Mesenchymal stem cell (in vitro differentiated cells and primary cell): ENCODE data around the gene TMEM88.

Experiments used
- DNase-seq: peaks from one replicate; pipeline ENCODE4 v3.0.0-alpha.2; 2013
- H2AFZ ChIP-seq: one replicate; pipeline ENCODE4 v1.6.1; 2013; ENCODE audit warnings: low read depth, mild to moderate bottlenecking, control low read depth, inconsistent platforms, low read length, moderate library complexity
- H2AK5ac ChIP-seq: 2 replicates; pipeline ENCODE4 v1.6.1; 2013; ENCODE audit warnings: low read length, moderate library complexity, mild to moderate bottlenecking, inconsistent platforms; ENCODE audit not compliant: severe bottlenecking
- H2BK120ac ChIP-seq: one replicate; pipeline ENCODE4 v1.6.1; 2013; ENCODE audit warnings: low read depth, mild to moderate bottlenecking, inconsistent platforms, low read length, moderate library complexity
- H2BK12ac ChIP-seq, 2 experiments: one replicate each; pipeline ENCODE4 v1.6.1; 2013; ENCODE audit warnings: inconsistent platforms in 2 of 2, low read length in 2 of 2, mild to moderate bottlenecking in 2 of 2, moderate library complexity in 2 of 2, control low read depth in 1 of 2
- H2BK15ac ChIP-seq: one replicate; pipeline ENCODE4 v1.6.1; 2013; ENCODE audit warnings: mild to moderate bottlenecking, low read depth, inconsistent platforms; ENCODE audit not compliant: poor library complexity, severe bottlenecking
- H2BK5ac ChIP-seq: 2 replicates; pipeline ENCODE4 v1.6.1; 2013; ENCODE audit warnings: low read depth, mild to moderate bottlenecking, low read length, control low read depth, inconsistent platforms; ENCODE audit not compliant: poor library complexity, severe bottlenecking
- H3K14ac ChIP-seq, 2 experiments: one replicate each; pipeline ENCODE4 v1.6.1; 2013; ENCODE audit warnings: inconsistent platforms in 2 of 2, low read length in 2 of 2, control low read depth in 1 of 2, mild to moderate bottlenecking in 1 of 2, moderate library complexity in 1 of 2
- H3K18ac ChIP-seq, 2 experiments: one replicate each; pipeline ENCODE4 v1.6.1; 2013; ENCODE audit warnings: inconsistent platforms in 2 of 2, low read length in 2 of 2, control low read depth in 1 of 2, low read depth in 1 of 2, mild to moderate bottlenecking in 1 of 2
- H3K23ac ChIP-seq, 2 experiments: one replicate each; pipeline ENCODE4 v1.6.1; 2013; ENCODE audit warnings: inconsistent platforms in 2 of 2, low read length in 2 of 2, mild to moderate bottlenecking in 2 of 2, moderate library complexity in 2 of 2, control low read depth in 1 of 2
- H3K27ac ChIP-seq: 2 replicates; pipeline ENCODE4 v1.5.1; 2013; ENCODE audit warnings: mild to moderate bottlenecking, moderate library complexity, low read length, control low read depth, inconsistent platforms; ENCODE audit not compliant: poor library complexity, severe bottlenecking
- H3K27me3 ChIP-seq, 2 experiments: 2 replicates each; pipeline versions ENCODE4 v1.6.1 to v1.7.0; 2013; ENCODE audit warnings: low read length in 2 of 2, mild to moderate bottlenecking in 2 of 2, moderate library complexity in 2 of 2, control low read depth in 1 of 2, inconsistent platforms in 1 of 2; ENCODE audit not compliant: control insufficient read depth in 1 of 2, insufficient read depth in 1 of 2
- H3K36me3 ChIP-seq, 2 experiments: 2 replicates each; pipeline versions ENCODE4 v1.6.1 to v1.7.0; 2013; ENCODE audit warnings: low read length in 2 of 2, control low read depth in 1 of 2, inconsistent platforms in 1 of 2, low read depth in 1 of 2, mild to moderate bottlenecking in 1 of 2; ENCODE audit not compliant: insufficient read depth in 2 of 2, control insufficient read depth in 1 of 2
- H3K4ac ChIP-seq, 2 experiments: one replicate each; pipeline ENCODE4 v1.6.1; 2013; ENCODE audit warnings: inconsistent platforms in 2 of 2, low read length in 2 of 2, mild to moderate bottlenecking in 2 of 2, moderate library complexity in 2 of 2, control low read depth in 1 of 2, low read depth in 1 of 2
- H3K4me1 ChIP-seq: 2 replicates; pipeline ENCODE4 v1.6.1; 2013; ENCODE audit warnings: low read depth, low read length, control low read depth; ENCODE audit not compliant: control insufficient read depth, insufficient read depth
- H3K4me2 ChIP-seq: 2 replicates; pipeline ENCODE4 v1.6.1; 2013; ENCODE audit warnings: low read length, mild to moderate bottlenecking, inconsistent platforms; ENCODE audit not compliant: poor library complexity, severe bottlenecking
- H3K4me3 ChIP-seq, 2 experiments: 2 replicates each; pipeline versions ENCODE4 v1.5.1 to v1.7.0; 2013; ENCODE audit warnings: low read length in 2 of 2, mild to moderate bottlenecking in 2 of 2, control low read depth in 1 of 2, low read depth in 1 of 2; ENCODE audit not compliant: insufficient read depth in 1 of 2
- H3K79me1 ChIP-seq: replicated peaks from 2 replicates; pipeline ENCODE4 v1.6.1; 2013; ENCODE audit warnings: mild to moderate bottlenecking, control low read depth, low read length, inconsistent platforms; ENCODE audit not compliant: poor library complexity, severe bottlenecking
- H3K9ac ChIP-seq: 2 replicates; pipeline ENCODE4 v1.7.0; 2013; ENCODE audit warnings: mild to moderate bottlenecking, low read length, moderate library complexity
- H3K9me3 ChIP-seq: 2 replicates; pipeline ENCODE4 v1.7.0; 2013; ENCODE audit warnings: mild to moderate bottlenecking, low read length; ENCODE audit not compliant: control insufficient read depth
- H4K8ac ChIP-seq: one replicate; pipeline ENCODE4 v1.6.1; 2013; ENCODE audit warnings: inconsistent platforms, mild to moderate bottlenecking, low read length, moderate library complexity
- H4K91ac ChIP-seq: one replicate; pipeline ENCODE4 v1.6.1; 2013; ENCODE audit warnings: mild to moderate bottlenecking, low read length, inconsistent platforms
- WGBS: methylation state at CpG from one replicate; pipeline ENCODE4 v1.1.7; 2013; ENCODE audit warnings: mixed read lengths; 5-methylcytosine and 5-hydroxymethylcytosine counted together

TMEM88 gene

DNA sequence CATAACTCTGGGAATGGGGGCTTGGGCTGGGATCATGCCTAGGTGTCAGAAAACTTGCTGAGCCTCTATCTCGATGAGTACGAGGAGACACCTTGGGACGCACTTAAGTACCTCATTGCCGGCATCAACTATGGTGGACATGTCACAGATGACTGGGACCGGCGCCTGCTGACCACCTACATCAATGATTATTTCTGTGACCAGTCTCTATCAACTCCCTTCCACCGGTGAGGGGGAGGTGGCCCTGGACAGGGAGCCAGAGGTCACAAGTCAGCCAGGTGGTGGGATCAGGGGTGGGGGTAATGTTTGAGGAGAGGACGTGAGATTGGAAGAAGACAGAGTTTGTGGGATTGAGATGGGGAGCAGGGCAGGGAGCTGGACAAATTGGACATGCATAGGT, 24.2 kb upstream of the TMEM88 start:
- Histone ChIP-seq H2BK15ac (no peak overlapping the region), H3K23ac (peak overlapping the region in 1 of 2 experiments; percentile 56), H3K4me3 (no peak overlapping the region), H2BK5ac (no peak overlapping the region), H3K18ac (no peak overlapping the region), H3K9ac (no peak overlapping the region), H4K91ac (no peak overlapping the region), H3K79me1 (peaks cover 1% of the 10 kb centered on the region), H3K27ac (no peak overlapping the region), H2BK12ac (no peak overlapping the region), H2AK5ac (no peak overlapping the region), H3K9me3 (no peaks in the 10 kb centered on the region), H2BK120ac (no peak overlapping the region), H3K14ac (no peak overlapping the region), H3K36me3 (no peaks in the 10 kb centered on the region), H2AFZ (no peak overlapping the region), H3K4me1 (peaks cover 14% of the 10 kb centered on the region), H3K4me2 (no peak overlapping the region), H4K8ac (no peak overlapping the region), H3K4ac (no peak overlapping the region), H3K27me3 (peaks cover 22 to 27% of the 10 kb centered on the region in 2 experiments)
- DNase-seq, result no peak
- 95% methylated on average over 8 of the region's 8 CpGs for WGBS

DNA sequence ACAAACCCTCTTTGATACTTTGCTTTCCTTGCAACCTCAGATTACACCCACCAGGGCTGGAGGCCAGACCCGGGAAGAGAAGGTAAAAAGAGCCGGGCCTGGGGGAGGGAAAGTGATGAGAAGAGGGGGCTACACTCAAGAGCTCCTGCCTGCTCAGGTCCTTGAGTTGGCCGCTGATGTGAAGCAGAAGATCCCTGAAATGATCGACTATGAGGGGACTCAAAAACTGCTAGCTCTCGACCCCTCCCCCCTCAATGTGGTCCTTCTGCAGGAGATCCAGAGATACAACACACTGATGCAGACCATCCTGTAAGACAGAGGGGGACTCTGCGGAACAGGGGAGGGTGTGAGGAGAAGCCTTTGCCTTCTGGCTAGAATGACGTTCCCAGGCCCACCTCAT, 23.6 kb upstream of the TMEM88 start:
- Histone ChIP-seq H3K4ac (no peak overlapping the region), H4K91ac (no peak overlapping the region), H3K9ac (no peak overlapping the region), H3K27ac (no peak overlapping the region), H2AK5ac (no peak overlapping the region), H3K4me3 (no peak overlapping the region), H3K18ac (no peak overlapping the region), H3K4me2 (no peak overlapping the region), H3K14ac (no peak overlapping the region), H2BK5ac (no peak overlapping the region), H3K79me1 (peaks cover 1% of the 10 kb centered on the region), H3K4me1 (peaks cover 14% of the 10 kb centered on the region), H2BK12ac (peak overlapping the region in 1 of 2 experiments; percentile 56), H3K23ac (no peak overlapping the region), H3K27me3 (peaks cover 22 to 27% of the 10 kb centered on the region in 2 experiments), H4K8ac (no peak overlapping the region), H3K9me3 (no peaks in the 10 kb centered on the region), H2AFZ (no peak overlapping the region), H2BK120ac (no peak overlapping the region), H2BK15ac (no peak overlapping the region), H3K36me3 (no peaks in the 10 kb centered on the region)
- 83% methylated on average over 6 of the region's 7 CpGs for WGBS
- no peak for DNase-seq

DNA sequence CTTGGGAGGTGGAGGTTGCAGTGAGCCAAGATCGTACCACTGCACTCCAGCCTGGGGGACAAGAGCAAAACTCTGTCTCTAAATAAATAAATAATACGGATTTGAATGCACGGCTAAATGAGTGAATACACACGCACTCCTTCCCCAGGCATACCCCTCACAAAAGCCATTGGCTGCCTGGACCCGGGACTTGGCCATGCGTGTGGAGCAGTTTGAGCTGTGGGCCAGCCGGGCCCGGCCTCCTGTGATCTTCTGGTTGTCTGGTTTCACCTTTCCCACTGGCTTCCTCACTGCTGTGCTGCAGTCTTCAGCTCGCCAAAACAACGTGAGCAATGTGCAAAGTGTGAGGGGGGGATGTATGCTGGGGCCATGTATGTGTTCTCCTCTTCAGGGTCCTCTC, 22.4 kb upstream of the TMEM88 start:
- no peak for DNase-seq
- Histone ChIP-seq H2BK15ac (no peak overlapping the region), H3K27me3 (peaks cover 22 to 27% of the 10 kb centered on the region in 2 experiments), H3K4me1 (peaks cover 19% of the 10 kb centered on the region), H3K14ac (no peak overlapping the region), H3K79me1 (peaks cover 3% of the 10 kb centered on the region), H3K9me3 (no peaks in the 10 kb centered on the region), H2BK5ac (no peak overlapping the region), H2AK5ac (no peak overlapping the region), H4K91ac (no peak overlapping the region), H2BK120ac (no peak overlapping the region), H3K36me3 (no peaks in the 10 kb centered on the region), H3K18ac (no peak overlapping the region), H2BK12ac (no peak overlapping the region), H3K9ac (no peak overlapping the region), H3K4ac (no peak overlapping the region), H3K4me2 (no peak overlapping the region), H4K8ac (no peak overlapping the region), H2AFZ (no peak overlapping the region), H3K4me3 (no peak overlapping the region), H3K27ac (no peak overlapping the region), H3K23ac (no peak overlapping the region)
- 85% methylated on average over 8 of the region's 10 CpGs for WGBS

DNA sequence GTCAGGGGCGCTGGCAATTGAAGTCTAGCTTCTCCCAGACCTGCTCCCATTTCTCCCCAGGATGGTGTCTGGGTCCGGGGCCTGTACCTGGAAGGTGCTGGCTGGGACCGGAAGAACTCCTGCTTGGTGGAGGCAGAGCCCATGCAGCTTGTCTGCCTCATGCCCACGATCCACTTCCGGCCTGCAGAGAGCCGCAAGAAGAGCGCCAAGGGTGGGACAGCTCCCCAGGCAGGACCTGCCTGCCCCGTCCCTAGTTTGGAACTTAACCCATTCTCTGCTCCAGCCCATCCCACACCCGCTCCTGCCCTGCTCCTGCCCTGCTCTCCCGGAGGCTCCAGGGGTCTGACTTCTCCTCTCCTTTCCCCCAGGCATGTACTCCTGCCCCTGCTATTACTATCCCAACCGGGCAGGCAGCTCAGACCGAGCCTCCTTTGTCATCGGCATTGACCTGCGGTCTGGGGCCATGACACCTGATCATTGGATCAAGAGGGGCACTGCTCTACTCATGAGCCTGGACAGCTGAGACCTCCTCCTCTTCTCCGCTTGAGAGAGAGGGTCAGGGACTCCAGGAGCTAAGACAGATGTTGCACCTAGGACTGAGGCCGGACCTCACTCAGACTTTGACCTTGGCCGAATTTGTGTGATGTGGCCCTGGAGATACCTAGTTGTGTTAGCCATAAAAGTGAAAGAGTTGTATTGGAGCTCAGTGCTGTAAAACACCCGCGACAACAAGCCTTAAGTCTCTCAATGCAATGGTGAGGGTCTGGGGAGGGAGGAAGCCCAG, 21.7 kb upstream of the TMEM88 start:
- H2BK12ac ChIP-seq, result peak overlapping the region; percentile 43 to 49
- H3K27ac ChIP-seq, result no peak overlapping the region
- no peak overlapping the region for H2BK120ac ChIP-seq
- no peak overlapping the region for H4K8ac ChIP-seq
- no peak overlapping the region for H2BK5ac ChIP-seq
- H3K36me3 ChIP-seq, result no peaks in the 10 kb centered on the region
- H3K9ac ChIP-seq, result peak overlapping the region; percentile 98
- peaks cover 19% of the 10 kb centered on the region for H3K4me1 ChIP-seq
- H2BK15ac ChIP-seq, result no peak overlapping the region
- H3K18ac ChIP-seq, result peak overlapping the region in 1 of 2 experiments; percentile 79
- DNase-seq, result no peak
- peak overlapping the region; percentile 55 for H3K4me2 ChIP-seq
- 61% methylated on average over 19 of the region's 19 CpGs for WGBS
- peak overlapping the region in 1 of 2 experiments; percentile 28 for H3K23ac ChIP-seq
- no peak overlapping the region for H4K91ac ChIP-seq
- H3K27me3 ChIP-seq, result peaks cover 19 to 27% of the 10 kb centered on the region in 2 experiments
- no peak overlapping the region for H2AFZ ChIP-seq
- H3K4ac ChIP-seq, result peak overlapping the region in 1 of 2 experiments; percentile 6
- no peak overlapping the region for H2AK5ac ChIP-seq
- H3K79me1 ChIP-seq, result peaks cover 3% of the 10 kb centered on the region
- peak overlapping the region in 1 of 2 experiments; percentile 97 for H3K4me3 ChIP-seq
- no peaks in the 10 kb centered on the region for H3K9me3 ChIP-seq
- H3K14ac ChIP-seq, result no peak overlapping the region
